Measurements from ENCODE around the gene ANAPC15.
A peak's percentile ranks its signal among the peaks of the same experiment; 100 is the strongest.

The ANAPC15 gene

DNA sequence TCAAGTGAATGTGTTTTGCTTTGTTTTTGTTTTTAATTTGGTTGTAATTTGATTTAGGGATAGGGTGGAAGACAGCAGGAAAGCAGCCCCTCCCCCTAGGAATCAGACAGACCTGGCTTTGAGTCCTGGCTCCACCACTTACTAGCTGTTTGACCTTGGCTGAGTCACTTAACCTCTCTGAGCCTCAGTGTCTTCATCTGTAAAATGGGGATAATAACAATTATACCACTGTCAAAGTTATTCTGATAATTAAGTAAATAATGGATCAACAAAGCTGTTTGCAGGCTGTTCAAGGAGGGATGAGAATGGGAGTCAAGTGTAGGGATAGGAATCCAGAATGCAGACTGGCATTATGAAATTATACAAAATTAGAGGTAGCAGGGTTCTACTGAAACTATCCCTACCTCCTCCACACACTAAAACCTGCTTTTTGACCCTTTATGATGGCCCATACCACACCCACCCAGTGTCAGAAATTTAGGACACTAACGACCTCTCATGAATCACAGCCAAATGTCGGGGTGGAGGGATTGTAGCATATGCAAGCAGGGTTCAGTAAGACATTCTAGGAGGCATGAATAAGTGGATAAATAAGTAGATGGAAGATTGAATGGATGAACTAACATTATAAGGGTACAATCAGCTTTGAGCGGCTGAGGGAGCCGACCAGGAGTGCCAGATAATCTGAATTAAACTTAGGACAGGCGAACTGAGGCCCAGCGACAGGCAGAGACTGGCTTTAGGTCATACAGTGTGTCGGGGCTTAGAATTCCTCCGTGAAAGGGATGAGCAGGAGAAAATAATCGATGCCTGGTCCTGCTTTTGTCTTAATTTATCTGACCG, 974 bp downstream of the ANAPC15 start:
- H3K4me3 Mint-ChIP-seq: peak overlapping the region; percentile 85
- H3K9me3 Mint-ChIP-seq: no peaks in the 10 kb centered on the region
- ATAC-seq: peak; percentile 0
- no peak for DNase-seq (ENCODE audit: low spot score in 2 of 2)
- H3K27ac Mint-ChIP-seq: peak overlapping the region; percentile 98
- peaks cover 20% of the 10 kb centered on the region for H3K4me1 Mint-ChIP-seq
- peaks cover 14% of the 10 kb centered on the region for H3K36me3 Mint-ChIP-seq

DNA sequence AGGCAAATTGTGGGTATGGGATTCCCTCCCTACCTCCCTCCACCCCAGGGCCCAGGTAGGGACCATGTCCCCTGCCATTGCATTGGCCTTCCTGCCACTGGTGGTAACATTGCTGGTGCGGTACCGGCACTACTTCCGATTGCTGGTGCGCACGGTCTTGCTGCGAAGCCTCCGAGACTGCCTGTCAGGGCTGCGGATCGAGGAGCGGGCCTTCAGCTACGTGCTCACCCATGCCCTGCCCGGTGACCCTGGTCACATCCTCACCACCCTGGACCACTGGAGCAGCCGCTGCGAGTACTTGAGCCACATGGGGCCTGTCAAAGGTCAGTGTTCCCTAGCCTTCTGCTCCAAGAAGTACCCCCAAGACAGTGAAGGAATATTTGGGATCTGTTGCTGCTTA, 6.6 kb downstream of the ANAPC15 start, which contains the start of gene TOMT:
TSS of gene TOMT (plus strand) at position 37 of the 400 bp plus-strand sequence. CDS start at position 65, 28 bp downstream.
- Mint-ChIP-seq H3K27ac (peak within 1 kb of the TSS; percentile 95), H3K4me3 (no peak within 1 kb of the TSS), H3K36me3 (peaks cover 14% of the 10 kb centered on the region)

DNA sequence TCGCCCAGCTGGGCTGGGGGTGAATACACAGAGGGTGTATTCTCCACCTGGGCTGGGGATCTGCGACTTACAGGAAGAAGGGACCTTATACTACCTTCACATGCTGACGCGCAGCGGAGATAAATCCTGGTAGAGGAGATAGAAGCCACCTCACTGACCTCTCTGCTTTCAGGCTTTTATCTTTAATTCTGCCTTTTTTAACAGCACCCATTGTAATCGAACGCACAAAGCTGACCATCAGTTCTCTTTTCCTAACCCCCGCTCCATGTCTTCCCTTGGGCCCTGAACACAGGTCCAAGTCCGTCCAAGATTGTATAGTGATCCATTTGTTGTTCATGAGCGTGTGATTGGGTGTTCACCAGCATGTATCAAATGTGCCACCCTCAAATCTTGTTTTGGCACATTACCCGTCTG, 8.7 kb downstream of the ANAPC15 start:
- Mint-ChIP-seq H3K36me3 (peaks cover 19% of the 10 kb centered on the region), H3K9me3 (no peaks in the 10 kb centered on the region), H3K27ac (peak overlapping the region; percentile 95), H3K4me3 (peak overlapping the region; percentile 84), H3K4me1 (peaks cover 38% of the 10 kb centered on the region)
- ATAC-seq: no peak
- no peak for DNase-seq (ENCODE audit: low spot score in 2 of 2)

More for the DNA sequence above, 6.6 kb downstream of the ANAPC15 start, which contains the start of gene TOMT:
- ATAC-seq (no peak), DNase-seq (ENCODE audit: low spot score in 2 of 2) (no peak)
- Mint-ChIP-seq H3K4me1 (peaks cover 33% of the 10 kb centered on the region), H3K9me3 (no peaks in the 10 kb centered on the region)

DNA sequence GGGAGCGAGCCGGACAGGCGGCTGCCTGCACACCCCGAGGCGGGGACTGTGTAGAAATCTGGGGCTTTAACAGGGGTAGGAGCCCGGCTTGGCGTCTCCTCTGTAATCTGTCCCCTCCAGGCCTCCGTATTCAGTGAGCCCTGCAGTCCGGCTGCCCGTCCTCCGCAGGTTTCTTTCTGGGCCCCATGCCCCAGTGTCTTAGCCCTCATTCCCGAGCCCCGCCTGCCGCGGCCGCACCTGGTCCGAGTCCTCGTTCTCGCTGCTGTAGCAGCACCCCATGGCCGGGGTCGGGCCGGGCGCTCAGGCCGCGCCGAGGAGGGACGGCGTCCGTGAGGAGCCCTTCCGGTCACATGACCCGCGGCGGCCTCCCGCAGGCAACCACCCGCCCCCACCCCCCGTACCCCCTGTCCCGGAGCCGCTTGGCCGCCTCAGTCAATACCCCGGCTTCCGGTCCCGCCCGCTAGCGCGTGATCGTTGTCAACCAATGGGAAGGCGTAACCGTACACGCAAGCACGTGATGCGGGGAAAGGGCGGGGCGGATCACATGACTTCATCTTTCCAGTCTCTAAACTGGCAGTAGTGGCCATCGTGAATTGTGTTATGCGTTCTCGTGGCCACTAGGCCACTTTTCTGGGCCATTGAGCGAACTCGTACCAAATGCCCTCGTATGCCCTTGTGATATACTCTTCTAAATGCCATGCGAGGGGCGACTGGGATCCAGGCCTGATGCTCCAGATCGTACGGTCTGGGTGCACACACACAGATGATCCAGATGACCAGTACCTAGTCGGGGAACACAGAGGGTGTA, 9.3 kb downstream of the ANAPC15 start, which contains the start of gene LAMTOR1:
TSS of gene LAMTOR1 (minus strand) at position 352 of the 808 bp plus-strand sequence. CDS start at position 279, 73 bp downstream.
- peak within 1 kb of the TSS; percentile 95 for H3K27ac Mint-ChIP-seq
- peak within 1 kb of the TSS; percentile 84 for H3K4me3 Mint-ChIP-seq
- no peaks in the 10 kb centered on the region for H3K9me3 Mint-ChIP-seq
- DNase-seq (ENCODE audit: low spot score in 2 of 2) (peak; percentile 88 to 99), ATAC-seq (peak; percentile 96)
- H3K4me1 Mint-ChIP-seq: peaks cover 38% of the 10 kb centered on the region
- H3K36me3 Mint-ChIP-seq: peaks cover 23% of the 10 kb centered on the region

DNA sequence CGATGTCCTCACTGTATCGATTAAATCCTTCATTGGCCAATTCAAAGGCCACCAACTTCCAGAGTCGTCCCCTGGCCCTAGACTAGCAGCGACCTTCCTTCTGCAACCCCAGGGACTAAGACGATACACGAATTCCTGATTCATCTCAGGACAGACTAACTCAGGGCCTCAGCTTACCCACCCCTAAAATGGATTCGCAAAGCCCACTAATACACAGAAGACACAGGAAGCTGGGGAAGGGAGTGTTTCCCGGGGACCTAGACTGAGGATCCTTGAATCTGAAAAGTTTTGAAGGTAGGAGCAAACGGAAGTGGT, 9.9 kb downstream of the ANAPC15 start:
- H3K4me1 Mint-ChIP-seq: peaks cover 38% of the 10 kb centered on the region
- H3K36me3 Mint-ChIP-seq: peaks cover 29% of the 10 kb centered on the region
- ATAC-seq: peak; percentile 33
- no peak for DNase-seq (ENCODE audit: low spot score in 2 of 2)
- peak overlapping the region; percentile 95 for H3K27ac Mint-ChIP-seq
- H3K4me3 Mint-ChIP-seq: peak overlapping the region; percentile 84
- H3K9me3 Mint-ChIP-seq: no peaks in the 10 kb centered on the region

DNA sequence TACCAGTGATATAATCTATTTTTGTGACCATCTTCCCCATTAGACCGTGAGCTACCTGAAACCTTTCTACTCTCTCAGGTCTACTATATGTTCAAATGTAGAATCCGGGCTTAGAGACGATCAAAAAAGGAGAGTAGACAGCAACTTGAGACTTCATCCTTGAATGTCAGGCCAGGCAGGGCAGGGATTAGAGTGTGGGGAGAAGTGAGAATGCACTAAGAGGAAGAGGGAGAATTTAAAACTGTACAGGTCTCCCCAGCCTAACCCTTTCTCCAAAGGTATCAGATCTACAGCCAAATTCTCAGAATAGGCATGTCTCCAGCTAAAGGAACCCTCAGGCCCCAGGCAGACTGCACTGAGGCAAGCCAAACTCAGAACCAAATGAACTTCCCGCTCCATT, 10.3 kb downstream of the ANAPC15 start:
- Mint-ChIP-seq H3K4me1 (peaks cover 38% of the 10 kb centered on the region), H3K9me3 (no peaks in the 10 kb centered on the region), H3K4me3 (peak overlapping the region; percentile 84), H3K36me3 (peaks cover 33% of the 10 kb centered on the region), H3K27ac (peak overlapping the region; percentile 95)
- no peak for ATAC-seq
- DNase-seq (ENCODE audit: low spot score in 2 of 2): no peak

DNA sequence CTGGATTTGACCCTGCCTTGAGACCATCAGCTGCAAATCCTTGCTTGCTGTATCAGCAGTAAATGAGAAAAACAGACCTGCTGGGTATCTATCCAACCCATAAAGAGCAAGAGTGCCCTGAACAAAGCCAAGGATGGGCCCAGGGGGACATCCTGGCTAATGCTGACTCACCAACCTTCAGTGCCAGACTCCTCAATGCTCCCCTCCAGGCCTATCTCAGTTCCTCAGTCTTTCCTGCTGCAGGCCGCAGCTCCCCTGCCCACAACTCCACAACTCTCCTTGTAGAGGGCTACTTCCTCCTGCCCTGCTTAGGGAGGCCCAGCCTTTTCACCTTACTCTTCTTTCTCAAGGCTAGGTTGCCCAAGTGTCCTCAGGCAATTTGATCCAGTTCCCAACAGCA, 12.0 kb downstream of the ANAPC15 start:
- H3K4me1 Mint-ChIP-seq: peaks cover 38% of the 10 kb centered on the region
- H3K4me3 Mint-ChIP-seq: no peak overlapping the region
- H3K36me3 Mint-ChIP-seq: peaks cover 44% of the 10 kb centered on the region
- ATAC-seq (no peak), DNase-seq (ENCODE audit: low spot score in 2 of 2) (no peak)
- H3K9me3 Mint-ChIP-seq: no peaks in the 10 kb centered on the region
- peak overlapping the region; percentile 95 for H3K27ac Mint-ChIP-seq

DNA sequence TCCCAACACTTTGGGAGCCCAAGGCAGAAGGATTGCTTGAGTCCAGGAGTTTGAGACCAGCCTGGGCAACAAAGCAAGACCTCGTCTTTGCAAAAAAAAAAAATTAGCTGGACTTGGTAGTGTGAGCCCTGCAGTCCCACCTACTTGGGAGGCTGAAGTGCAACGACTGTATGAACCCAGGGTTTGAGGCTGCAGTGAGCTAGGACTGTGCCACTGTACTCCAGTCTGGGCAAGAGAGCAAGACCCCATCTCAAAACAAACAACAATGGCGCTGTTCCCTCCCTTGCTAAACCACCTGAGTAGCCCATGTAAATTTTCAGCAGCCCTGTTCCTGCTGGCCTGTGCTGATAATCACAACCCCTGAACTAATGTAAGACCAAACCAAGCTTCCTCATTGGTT, 12.5 kb downstream of the ANAPC15 start:
- H3K27ac Mint-ChIP-seq: peak overlapping the region; percentile 95
- H3K4me3 Mint-ChIP-seq: no peak overlapping the region
- H3K36me3 Mint-ChIP-seq: peaks cover 49% of the 10 kb centered on the region
- no peak for ATAC-seq
- no peaks in the 10 kb centered on the region for H3K9me3 Mint-ChIP-seq
- peaks cover 38% of the 10 kb centered on the region for H3K4me1 Mint-ChIP-seq
- no peak for DNase-seq (ENCODE audit: low spot score in 2 of 2)

DNA sequence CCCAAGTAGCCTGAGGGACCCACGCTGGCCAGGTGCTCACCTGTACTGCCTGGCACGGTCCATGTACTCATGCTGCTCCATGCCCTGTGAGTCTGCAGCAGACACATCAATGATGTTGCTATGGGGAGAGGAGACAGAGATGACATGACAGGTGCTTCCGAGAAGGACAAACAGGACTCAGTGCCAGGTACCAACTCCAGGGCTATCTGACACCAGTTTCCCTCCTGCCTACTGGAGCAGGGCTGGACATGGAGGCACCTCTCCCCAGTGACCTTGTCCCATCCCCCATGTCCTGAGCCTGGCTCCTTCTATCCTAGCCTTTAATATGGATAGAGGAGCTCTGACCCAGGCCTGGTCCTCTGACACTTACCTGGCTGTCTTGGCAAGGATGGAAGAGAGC, 13.8 kb downstream of the ANAPC15 start:
- H3K9me3 Mint-ChIP-seq: no peaks in the 10 kb centered on the region
- peaks cover 50% of the 10 kb centered on the region for H3K36me3 Mint-ChIP-seq
- ATAC-seq (no peak), DNase-seq (ENCODE audit: low spot score in 2 of 2) (no peak)
- peaks cover 30% of the 10 kb centered on the region for H3K4me1 Mint-ChIP-seq
- H3K27ac Mint-ChIP-seq: peak overlapping the region; percentile 95
- no peak overlapping the region for H3K4me3 Mint-ChIP-seq

DNA sequence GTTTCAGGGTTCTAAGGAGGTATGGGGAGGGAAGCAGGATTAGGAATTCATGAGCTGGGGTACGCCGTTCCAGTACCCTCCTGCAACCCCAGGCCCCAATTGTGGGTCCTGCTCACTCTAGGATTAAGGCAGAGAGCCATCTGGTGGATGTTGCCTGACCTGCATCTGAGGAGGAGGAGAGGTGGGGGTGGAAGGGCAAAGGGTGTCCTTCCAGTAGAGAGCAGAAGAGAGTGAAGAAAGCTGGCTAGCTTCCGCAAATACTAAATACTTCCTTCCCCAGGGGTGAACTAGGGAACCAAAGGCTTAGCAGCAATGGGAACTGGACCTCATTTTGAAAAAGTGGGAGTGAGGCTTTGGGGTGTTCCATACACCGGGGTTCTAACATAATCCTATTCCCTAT, 21.2 kb downstream of the ANAPC15 start:
- Mint-ChIP-seq H3K9me3 (no peaks in the 10 kb centered on the region), H3K27ac (peak overlapping the region; percentile 70), H3K4me3 (no peak overlapping the region), H3K4me1 (peaks cover 11% of the 10 kb centered on the region), H3K36me3 (peaks cover 22% of the 10 kb centered on the region)
- DNase-seq (ENCODE audit: low spot score in 2 of 2) (peak; percentile 35 to 75), ATAC-seq (peak; percentile 82)

DNA sequence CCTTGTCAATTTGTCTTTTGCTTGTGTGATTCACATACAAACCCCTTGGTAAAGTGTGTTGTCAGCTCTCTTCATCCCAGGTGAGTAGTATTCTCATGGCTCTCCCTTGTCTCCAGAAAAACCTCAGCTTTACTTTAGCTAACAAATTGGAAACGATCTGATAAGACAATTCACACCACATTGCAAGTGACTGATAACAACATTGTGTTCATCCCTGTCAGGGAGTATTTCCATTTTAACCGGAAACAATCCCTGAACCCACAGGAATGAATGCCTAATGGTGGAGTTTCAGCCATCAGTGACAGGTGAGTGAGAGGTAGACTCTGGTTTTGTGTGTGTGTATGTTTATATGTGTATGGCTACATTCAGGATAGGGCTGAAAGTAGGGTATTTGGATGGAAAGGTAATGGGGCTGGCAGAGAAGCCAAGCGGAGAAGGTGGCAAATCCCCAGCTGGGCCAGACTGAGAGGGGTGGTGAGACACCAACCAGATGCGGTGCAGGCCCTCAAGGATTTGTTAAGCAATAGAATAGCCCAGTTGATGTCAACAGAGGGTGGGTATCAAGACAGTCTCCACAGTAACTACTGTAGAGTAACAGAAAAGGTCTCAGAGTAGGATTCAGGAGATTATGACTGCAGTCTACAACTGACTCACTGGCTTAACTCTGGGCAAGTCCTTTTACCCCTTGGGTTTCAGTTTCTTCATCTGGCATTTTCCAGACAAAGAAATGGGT, 24.3 kb downstream of the ANAPC15 start:
- Mint-ChIP-seq H3K36me3 (peaks cover 6% of the 10 kb centered on the region), H3K27ac (peak overlapping the region; percentile 8), H3K9me3 (no peaks in the 10 kb centered on the region), H3K4me3 (no peak overlapping the region), H3K4me1 (peaks cover 20% of the 10 kb centered on the region)
- no peak for DNase-seq (ENCODE audit: low spot score in 2 of 2)
- ATAC-seq: peak; percentile 58

DNA sequence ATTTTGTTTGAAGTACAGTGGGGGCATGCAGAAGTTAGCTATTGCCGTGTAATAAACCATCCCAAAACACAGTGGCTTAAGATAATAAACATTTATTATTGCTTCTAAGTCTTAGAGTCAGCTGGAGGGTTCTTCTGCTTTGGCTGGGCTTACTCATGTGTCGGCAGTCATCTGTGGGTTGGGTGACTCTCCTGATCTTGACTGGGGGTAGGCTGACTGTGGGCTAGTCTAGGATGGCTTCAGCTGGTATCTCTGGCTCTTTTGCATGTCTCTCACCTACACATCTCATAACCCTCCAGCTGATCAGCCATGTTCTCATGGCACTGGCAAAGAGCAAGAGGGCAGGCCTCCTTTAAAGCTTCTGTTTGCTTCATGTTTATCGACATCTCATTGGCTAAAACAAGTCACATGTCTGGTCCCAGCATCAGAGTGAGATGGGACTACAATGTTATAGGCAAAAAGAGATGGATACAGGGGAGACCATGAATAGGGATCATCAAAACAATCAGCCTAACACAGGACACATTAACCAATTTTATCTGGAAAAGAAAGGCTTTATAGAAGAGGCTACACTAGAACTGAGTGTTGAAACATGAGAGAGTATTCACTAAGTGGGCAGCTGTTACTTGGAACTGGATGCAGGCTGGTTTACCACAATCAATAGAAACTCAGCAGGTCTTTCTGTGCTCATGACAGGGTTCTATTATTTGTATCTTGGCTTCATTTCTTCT, 26.7 kb downstream of the ANAPC15 start:
- peak overlapping the region; percentile 78 for H3K27ac Mint-ChIP-seq
- peaks cover 2% of the 10 kb centered on the region for H3K36me3 Mint-ChIP-seq
- DNase-seq (ENCODE audit: low spot score in 2 of 2) (no peak), ATAC-seq (peak; percentile 65)
- H3K4me1 Mint-ChIP-seq: peaks cover 28% of the 10 kb centered on the region
- H3K9me3 Mint-ChIP-seq: no peaks in the 10 kb centered on the region
- H3K4me3 Mint-ChIP-seq: peak overlapping the region; percentile 14

DNA sequence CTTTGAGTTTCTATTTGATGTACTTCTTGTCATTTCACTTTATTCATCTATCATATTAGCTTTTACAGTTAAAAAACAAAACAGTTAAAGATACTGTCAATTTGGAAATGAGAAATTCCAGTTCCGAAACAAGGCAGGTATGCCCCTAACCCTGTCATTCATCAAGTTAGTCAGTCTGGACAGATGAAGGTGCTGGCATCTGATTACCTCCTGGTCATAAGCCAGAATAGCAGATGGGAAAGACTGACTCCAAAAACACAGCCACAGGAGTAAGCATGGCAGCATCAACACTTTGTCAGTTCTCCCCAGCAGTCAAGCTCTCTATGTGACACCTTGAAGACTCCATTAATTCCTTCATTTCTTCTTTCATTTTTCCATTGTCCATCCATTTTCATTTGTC, 27.5 kb downstream of the ANAPC15 start:
- Mint-ChIP-seq H3K36me3 (peaks cover 11% of the 10 kb centered on the region), H3K4me3 (no peak overlapping the region), H3K4me1 (peaks cover 36% of the 10 kb centered on the region), H3K27ac (no peak overlapping the region), H3K9me3 (no peaks in the 10 kb centered on the region)
- DNase-seq (ENCODE audit: low spot score in 2 of 2): no peak
- ATAC-seq: no peak

DNA sequence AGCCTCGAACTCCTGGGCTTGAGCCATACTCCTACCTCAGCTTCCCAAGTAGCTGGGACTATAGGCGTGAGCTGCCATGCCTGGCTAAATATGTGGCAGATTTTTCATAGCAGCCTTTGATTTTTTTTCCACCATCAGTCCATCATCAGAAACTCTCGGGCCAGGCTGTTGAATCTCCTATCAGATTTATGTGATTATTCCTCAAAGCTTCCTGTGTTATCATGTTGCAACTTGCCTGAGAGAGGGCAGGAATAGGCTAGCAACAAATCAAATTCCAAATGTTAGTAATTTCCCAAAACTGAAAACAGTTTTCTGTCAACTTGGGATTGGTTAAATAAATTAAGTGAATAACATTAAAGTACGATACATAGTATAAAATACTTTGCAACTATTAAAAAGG, 28.4 kb downstream of the ANAPC15 start:
- Mint-ChIP-seq H3K36me3 (peaks cover 15% of the 10 kb centered on the region), H3K4me1 (peaks cover 36% of the 10 kb centered on the region), H3K27ac (no peak overlapping the region), H3K9me3 (no peaks in the 10 kb centered on the region), H3K4me3 (no peak overlapping the region)
- ATAC-seq (no peak), DNase-seq (ENCODE audit: low spot score in 2 of 2) (no peak)

Measured in stimulated activated effector memory CD8-positive, alpha-beta T cell treated with anti-CD3 and anti-CD28 coated beads, Interleukin-12 subunit alpha, Interleukin-12 subunit beta, amount 100 ng/mL, for 72 hours (primary cell).